ENCODE results near the gene DLGAP1.

GRCh38 chr18:3451989-3452749, 1002.9 kb downstream of the DLGAP1 start:
- TF ChIP-seq CTCF (IDR thresholded peaks at IDR 0.05), result no peak
- TF ChIP-seq EZH2phosphoT487 (IDR thresholded peaks at IDR 0.05), result no peak
- TF ChIP-seq EZH2 (IDR thresholded peaks at IDR 0.05), result no peak
